ENCODE measurements around the gene MYRIP.

DNA sequence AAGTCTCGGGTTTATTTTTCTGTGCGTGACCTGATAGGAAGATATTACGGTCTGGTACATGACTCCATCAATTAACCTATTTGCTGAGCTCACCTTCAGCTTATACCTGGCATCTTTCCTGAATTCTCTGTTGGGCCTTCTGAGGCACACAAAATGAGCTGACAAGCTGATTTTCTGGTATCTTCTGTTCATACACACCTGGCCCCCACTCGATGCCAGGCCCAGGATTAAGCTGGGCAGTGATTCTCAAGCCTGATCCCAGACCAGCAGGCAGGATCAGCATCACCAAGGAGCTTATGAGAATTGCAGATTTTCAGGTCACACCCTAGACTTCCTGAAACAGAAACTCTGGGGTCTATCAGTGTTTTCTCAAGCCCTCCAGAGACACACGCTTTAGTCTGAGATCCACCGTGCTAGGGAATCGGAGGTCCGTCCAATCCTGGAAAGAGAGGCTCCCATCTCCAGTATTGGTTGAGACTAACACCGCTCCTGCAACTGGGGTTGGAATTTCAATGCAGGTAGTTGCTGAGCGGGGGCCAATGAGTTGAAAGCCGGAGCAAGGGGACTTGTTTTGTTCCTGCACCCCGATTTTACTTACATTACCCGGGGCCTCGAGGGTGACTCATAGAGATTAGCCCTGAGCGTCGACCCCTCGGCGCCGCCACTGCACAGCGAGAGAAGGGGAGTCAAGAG is 499.5 kb downstream of the MYRIP start:
- no peak for TF ChIP-seq CTCF (IDR thresholded peaks at IDR 0.05; ENCODE audit: low read depth, low read length)
- TF ChIP-seq EZH2phosphoT487 (IDR thresholded peaks at IDR 0.05; ENCODE audit: low read depth) = no peak

Data from OCI-LY3 (cell line).